CD8-positive, alpha-beta memory T cell (primary cell): ENCODE measurements around the gene GJA3. TPM values are rescaled to one million over a fixed set of nuclear protein-coding genes. Genes with fewer than 3 reads are reported as not detected.
A peak's percentile ranks its signal among the peaks of the same experiment; 100 is the strongest.

Experiments
- CTCF ChIA-PET: fragments of 350-600 bp; sonication (Branson Sonifier 250); formaldehyde crosslinking; loops from one replicate; lab custom pipeline; 2021; ENCODE audit warnings: antibody characterized with exemption; lab: Charles Lee
- POLR2A ChIA-PET: fragments of 350-600 bp; sonication (Branson Sonifier 250); formaldehyde crosslinking; loops from one replicate; lab custom pipeline; 2021; ENCODE audit warnings: antibody characterized with exemption; lab: Charles Lee
- DNase-seq, 5 donors: peaks; one replicate each; pipeline versions ENCODE4 v3.0.0 to v3.0.0-alpha.2; 2020 to 2022; ENCODE audit warnings: mixed read lengths in 1 of 5
- H3K27ac ChIP-seq: one replicate; pipeline ENCODE4 v1.7.0; 2013; ENCODE audit warnings: low read depth, mild to moderate bottlenecking, low read length, moderate library complexity
- H3K27me3 ChIP-seq: 2 replicates; pipeline ENCODE4 v1.7.0; 2013; ENCODE audit warnings: low read length, mild to moderate bottlenecking; ENCODE audit not compliant: insufficient read depth, poor library complexity, severe bottlenecking
- H3K36me3 ChIP-seq: 2 replicates; pipeline ENCODE4 v1.7.0; 2013; ENCODE audit warnings: mild to moderate bottlenecking, low read length, moderate library complexity; ENCODE audit not compliant: insufficient read depth
- H3K4me1 ChIP-seq: 2 replicates; pipeline ENCODE4 v1.7.0; 2013; ENCODE audit warnings: mild to moderate bottlenecking, low read length, moderate library complexity; ENCODE audit not compliant: insufficient read depth
- H3K4me3 ChIP-seq: 2 replicates; pipeline ENCODE4 v1.7.0; 2013; ENCODE audit warnings: mild to moderate bottlenecking, low read length
- H3K9me3 ChIP-seq: 2 replicates; pipeline ENCODE4 v1.7.0; 2013; ENCODE audit warnings: mild to moderate bottlenecking, low read length
- H3K27ac Mint-ChIP-seq, 8 donors: one replicate each; pipeline ENCODE4 v1.8.0; 2020 to 2021; ENCODE audit warnings: mixed read lengths in 8 of 8, mild to moderate bottlenecking in 6 of 8, inconsistent platforms in 3 of 8, moderate library complexity in 3 of 8
- H3K27me3 Mint-ChIP-seq, 2 donors: one replicate each; pipeline ENCODE4 v1.8.0; 2020 to 2021; ENCODE audit warnings: mixed read lengths in 2 of 2, mild to moderate bottlenecking in 1 of 2, moderate library complexity in 1 of 2
- H3K36me3 Mint-ChIP-seq, 3 donors: one replicate each; pipeline ENCODE4 v1.8.0; 2020 to 2021; ENCODE audit warnings: mixed read lengths in 3 of 3, inconsistent platforms in 1 of 3, mild to moderate bottlenecking in 1 of 3
- H3K4me1 Mint-ChIP-seq, 3 donors: one replicate each; pipeline ENCODE4 v1.8.0; 2020 to 2021; ENCODE audit warnings: mixed read lengths in 3 of 3, inconsistent platforms in 1 of 3, mild to moderate bottlenecking in 1 of 3
- H3K4me3 Mint-ChIP-seq, 7 donors: one replicate each; pipeline ENCODE4 v1.8.0; 2020 to 2021; ENCODE audit warnings: mixed read lengths in 7 of 7, mild to moderate bottlenecking in 6 of 7, moderate library complexity in 4 of 7, inconsistent platforms in 2 of 7
- H3K9me3 Mint-ChIP-seq, 5 donors: one replicate each; pipeline ENCODE4 v1.8.0; 2020 to 2022; ENCODE audit warnings: mixed read lengths in 5 of 5, mild to moderate bottlenecking in 3 of 5, moderate library complexity in 2 of 5, inconsistent platforms in 1 of 5
- polyA plus RNA-seq: library from polyadenylated mRNA; unstranded; fragments of 300-500 nt; fragmentation: Illumina TruSeq; gene quantifications from one replicate; pipeline ENCODE4 v1.2.3, GENCODE V29; 2021
- total RNA-seq, 2 experiments: library from RNA; stranded (reverse); gene quantifications; one replicate each; pipeline ENCODE4 v1.2.3, GENCODE V29; 2021

Gene GJA3
- total RNA-seq (1 to 10 TPM in 1 of 2 experiments, under 1 TPM in 1; 0.85 to 1.0 TPM), polyA plus RNA-seq (0.09 TPM)

- H3K27ac Mint-ChIP-seq: peak within 1 kb of the TSS in 7 of 8 donors; percentile 4 to 73 (median 45)
- peaks cover 20% of the 10 kb centered on the region for H3K27me3 ChIP-seq
Observed at GRCh38 chr13:20160306-20161274, at the start of gene GJA3. Gene GJA3, minus strand, starts transcription at chr13:20161052. Its CDS starts 17,764 bp downstream, at chr13:20143288.

DNA sequence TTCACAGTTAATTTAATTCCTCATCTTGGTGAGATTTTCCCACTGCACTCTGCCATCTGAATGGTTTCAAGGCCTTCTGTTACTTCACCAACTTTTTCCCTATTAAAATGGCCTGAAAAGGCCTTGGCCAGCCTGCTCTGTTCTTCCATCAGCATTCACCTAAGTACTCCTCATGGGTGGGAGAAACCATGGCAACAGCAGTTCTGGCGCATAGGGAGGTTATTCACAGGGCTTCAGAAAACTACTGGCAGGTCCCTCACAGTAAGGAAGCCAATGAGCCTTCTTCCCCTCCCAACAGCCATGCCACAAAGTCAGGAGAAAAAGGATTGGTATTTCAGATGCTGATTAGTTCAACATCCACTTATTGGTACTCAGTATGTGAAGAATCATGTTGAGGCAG, 49.1 kb upstream of the GJA3 start:
- no peak overlapping the region for H3K27ac ChIP-seq
- Mint-ChIP-seq H3K4me3 (no peak overlapping the region), H3K36me3 (no peaks in the 10 kb centered on the region), H3K4me1 (no peaks in the 10 kb centered on the region), H3K27me3 (peaks cover 13 to 44% of the 10 kb centered on the region in 2 donors), H3K9me3 (peaks cover 0 to 7% (median 0%) of the 10 kb centered on the region in 5 donors), H3K27ac (peak overlapping the region in 1 of 8 donors; percentile 64)
- no peaks in the 10 kb centered on the region for H3K27me3 ChIP-seq
- CTCF ChIA-PET: interaction anchor here (1.5 kb wide), 1 partner anchor 12 kb away, joined by 6 read pairs; no protein-coding TSS in a partner anchor
- POLR2A ChIA-PET: no interaction called here
- H3K4me1 ChIP-seq: no peaks in the 10 kb centered on the region
- no peaks in the 10 kb centered on the region for H3K9me3 ChIP-seq
- no peak for DNase-seq
- H3K4me3 ChIP-seq: no peak overlapping the region
- H3K36me3 ChIP-seq: no peaks in the 10 kb centered on the region

More at GRCh38 chr13:20160306-20161274, at the start of gene GJA3:
- Mint-ChIP-seq H3K4me1 (peaks cover 8 to 23% (median 19%) of the 10 kb centered on the region in 3 donors), H3K36me3 (peaks cover 0 to 2% (median 0%) of the 10 kb centered on the region in 3 donors), H3K27me3 (peaks cover 20 to 46% of the 10 kb centered on the region in 2 donors), H3K4me3 (peak within 1 kb of the TSS; percentile 82 to 90 (median 87)), H3K9me3 (no peaks in the 10 kb centered on the region)
- H3K4me3 ChIP-seq: no peak within 1 kb of the TSS
- H3K36me3 ChIP-seq: no peaks in the 10 kb centered on the region
- peaks cover 6% of the 10 kb centered on the region for H3K4me1 ChIP-seq
- H3K9me3 ChIP-seq: no peaks in the 10 kb centered on the region
- ChIA-PET CTCF (interaction anchor here (1.3 to 2.4 kb wide), 2 partner anchors 33 to 70 kb away, joined by 5 to 15 read pairs; no protein-coding TSS in a partner anchor), POLR2A (interaction anchor here (0.6 to 0.8 kb wide), 2 partner anchors 41 to 230 kb away, joined by 4 to 5 read pairs; no protein-coding TSS in a partner anchor)
- DNase-seq: peak; percentile 36 to 76 (median 54)
- H3K27ac ChIP-seq: no peak within 1 kb of the TSS

DNA sequence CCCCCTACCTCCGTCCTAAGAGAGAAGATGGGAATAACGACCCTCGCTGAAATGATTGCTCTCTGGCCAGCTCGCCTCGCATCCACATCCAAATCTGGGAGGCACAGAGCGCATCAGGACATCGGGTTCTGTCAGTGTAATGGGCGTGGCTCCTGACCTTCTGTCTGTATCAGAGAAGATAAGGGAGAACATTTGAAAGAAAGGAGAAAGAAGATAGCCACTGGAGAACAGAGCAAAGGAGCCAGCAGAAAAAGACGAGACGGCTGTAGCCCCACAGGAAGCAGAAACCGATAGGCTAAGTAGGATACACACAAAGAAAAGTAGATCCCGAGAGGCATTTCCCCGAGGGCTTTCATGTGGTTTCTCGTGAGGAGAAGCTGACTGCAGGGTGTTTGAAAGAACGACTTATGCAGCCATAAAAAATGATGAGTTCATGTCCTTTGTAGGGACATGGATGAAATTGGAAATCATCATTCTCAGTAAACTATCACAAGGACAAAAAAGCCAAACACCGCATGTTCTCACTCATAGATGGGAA, 45.9 kb upstream of the GJA3 start:
- no peaks in the 10 kb centered on the region for H3K4me1 ChIP-seq
- H3K4me3 ChIP-seq: no peak overlapping the region
- ChIA-PET CTCF (no interaction called here), POLR2A (no interaction called here)
- no peaks in the 10 kb centered on the region for H3K36me3 ChIP-seq
- no peak overlapping the region for H3K4me3 Mint-ChIP-seq
- H3K27ac Mint-ChIP-seq: no peak overlapping the region
- DNase-seq: no peak
- no peaks in the 10 kb centered on the region for H3K9me3 ChIP-seq
- no peaks in the 10 kb centered on the region for H3K4me1 Mint-ChIP-seq
- peaks cover 0 to 5% (median under 1%) of the 10 kb centered on the region in 5 donors for H3K9me3 Mint-ChIP-seq
- H3K27me3 ChIP-seq: no peaks in the 10 kb centered on the region
- H3K36me3 Mint-ChIP-seq: no peaks in the 10 kb centered on the region
- no peak overlapping the region for H3K27ac ChIP-seq
- peaks cover 20 to 50% of the 10 kb centered on the region in 2 donors for H3K27me3 Mint-ChIP-seq

- no peak overlapping the region for H3K27ac Mint-ChIP-seq
- Histone ChIP-seq H3K27ac (no peak overlapping the region), H3K9me3 (no peaks in the 10 kb centered on the region), H3K4me3 (no peak overlapping the region), H3K36me3 (no peaks in the 10 kb centered on the region), H3K4me1 (no peaks in the 10 kb centered on the region), H3K27me3 (no peaks in the 10 kb centered on the region)
- POLR2A ChIA-PET: no interaction called here
- CTCF ChIA-PET: no interaction called here
- peaks cover 0 to 8% (median 2%) of the 10 kb centered on the region in 5 donors for H3K9me3 Mint-ChIP-seq
- H3K36me3 Mint-ChIP-seq: no peaks in the 10 kb centered on the region
- H3K4me1 Mint-ChIP-seq: no peaks in the 10 kb centered on the region
- peaks cover 23 to 54% of the 10 kb centered on the region in 2 donors for H3K27me3 Mint-ChIP-seq
- DNase-seq: no peak
- no peak overlapping the region for H3K4me3 Mint-ChIP-seq
Observed at GRCh38 chr13:20206065-20206697, 45.3 kb upstream of the GJA3 start.

DNA sequence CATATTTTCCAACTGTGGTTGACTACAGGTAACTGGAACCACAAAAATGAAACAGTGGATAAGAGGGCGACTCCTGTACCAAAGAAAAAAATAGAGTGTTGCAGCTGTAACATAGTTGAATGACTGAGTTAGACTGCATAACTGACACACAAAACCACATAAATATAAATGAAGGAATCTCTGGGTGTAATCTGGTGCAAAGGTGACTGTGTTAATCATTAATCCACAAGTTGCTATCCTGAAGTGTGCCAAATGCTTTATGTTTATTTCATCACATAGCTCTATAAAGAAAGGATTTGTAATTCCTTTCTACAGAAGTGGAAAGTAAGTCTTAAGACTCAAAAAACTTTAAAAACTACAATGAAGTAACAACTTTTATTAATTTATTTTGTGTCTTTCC, 37.9 kb upstream of the GJA3 start:
- no peaks in the 10 kb centered on the region for H3K36me3 Mint-ChIP-seq
- ChIA-PET CTCF (interaction anchor here (2.2 kb wide), 1 partner anchor 630 kb away, joined by 6 read pairs; no protein-coding TSS in a partner anchor), POLR2A (no interaction called here)
- H3K4me3 ChIP-seq: no peak overlapping the region
- H3K27ac Mint-ChIP-seq: no peak overlapping the region
- H3K4me3 Mint-ChIP-seq: peak overlapping the region in 1 of 7 donors; percentile 29
- peaks cover 34% of the 10 kb centered on the region for H3K27me3 ChIP-seq
- H3K9me3 Mint-ChIP-seq: peaks cover 0 to 8% (median 2%) of the 10 kb centered on the region in 5 donors
- no peak overlapping the region for H3K27ac ChIP-seq
- peaks cover 12 to 16% (median 14%) of the 10 kb centered on the region in 3 donors for H3K4me1 Mint-ChIP-seq
- peaks cover 11% of the 10 kb centered on the region for H3K4me1 ChIP-seq
- no peak for DNase-seq
- peaks cover 39 to 81% of the 10 kb centered on the region in 2 donors for H3K27me3 Mint-ChIP-seq
- H3K9me3 ChIP-seq: no peaks in the 10 kb centered on the region
- no peaks in the 10 kb centered on the region for H3K36me3 ChIP-seq

- Mint-ChIP-seq H3K27me3 (peaks cover 43 to 79% of the 10 kb centered on the region in 2 donors), H3K9me3 (peaks cover 0 to 8% (median 2%) of the 10 kb centered on the region in 5 donors), H3K4me3 (peak overlapping the region in 1 of 7 donors; percentile 37), H3K27ac (no peak overlapping the region), H3K4me1 (peaks cover 17 to 24% (median 21%) of the 10 kb centered on the region in 3 donors), H3K36me3 (no peaks in the 10 kb centered on the region)
- Histone ChIP-seq H3K9me3 (no peaks in the 10 kb centered on the region), H3K4me3 (no peak overlapping the region), H3K27ac (no peak overlapping the region), H3K4me1 (peaks cover 18% of the 10 kb centered on the region), H3K36me3 (no peaks in the 10 kb centered on the region), H3K27me3 (peaks cover 41% of the 10 kb centered on the region)
- POLR2A ChIA-PET: interaction anchor here (1.0 kb wide), 1 partner anchor 279 kb away, joined by 3 read pairs; no protein-coding TSS in a partner anchor
- peak in 2 of 5 donors; percentile 26 to 44 for DNase-seq
- CTCF ChIA-PET: interaction anchor here (0.5 to 2.2 kb wide), 19 partner anchors 10 to 751 kb away, joined by 3 to 9 read pairs (median 3); no protein-coding TSS in a partner anchor
Observed at GRCh38 chr13:20197361-20197834, 36.5 kb upstream of the GJA3 start.

DNA sequence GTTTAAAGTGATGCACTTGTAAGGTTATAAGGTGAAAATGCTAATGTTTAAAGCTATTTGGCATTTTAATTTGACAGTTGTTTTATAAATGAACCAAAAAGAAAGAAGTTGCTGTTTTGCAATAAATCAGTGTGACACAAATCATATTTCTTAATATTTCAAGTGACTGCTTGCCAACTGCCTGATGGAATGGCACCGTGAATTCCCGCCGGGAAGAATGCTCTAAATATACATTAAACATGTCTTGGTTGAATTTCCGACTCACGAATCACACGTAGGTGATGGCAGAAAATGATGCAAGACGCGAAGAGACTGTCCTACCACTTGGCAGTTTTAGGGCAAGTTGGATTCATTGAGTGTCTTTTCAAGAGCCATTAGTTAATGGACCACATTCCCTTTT, 34.9 kb upstream of the GJA3 start:
- Histone ChIP-seq H3K4me1 (peaks cover 22% of the 10 kb centered on the region), H3K27me3 (peaks cover 54% of the 10 kb centered on the region), H3K27ac (no peak overlapping the region), H3K9me3 (no peaks in the 10 kb centered on the region), H3K4me3 (no peak overlapping the region), H3K36me3 (no peaks in the 10 kb centered on the region)
- no peak overlapping the region for H3K27ac Mint-ChIP-seq
- H3K4me3 Mint-ChIP-seq: peak overlapping the region in 1 of 7 donors; percentile 31
- POLR2A ChIA-PET: no interaction called here
- no peak for DNase-seq
- peaks cover 21 to 34% (median 22%) of the 10 kb centered on the region in 3 donors for H3K4me1 Mint-ChIP-seq
- H3K36me3 Mint-ChIP-seq: no peaks in the 10 kb centered on the region
- H3K9me3 Mint-ChIP-seq: no peaks in the 10 kb centered on the region
- CTCF ChIA-PET: interaction anchor here (1.5 kb wide), 1 partner anchor 12 kb away, joined by 4 read pairs; no protein-coding TSS in a partner anchor
- H3K27me3 Mint-ChIP-seq: peaks cover 46 to 84% of the 10 kb centered on the region in 2 donors
